ENCODE data around the gene MEAF6.
A peak's percentile ranks its signal among the peaks of the same experiment; 100 is the strongest.

- TF ChIP-seq CTCF (IDR thresholded peaks at IDR 0.05; ENCODE audit: insufficient read depth, low read length, poor library complexity, severe bottlenecking), result peak; percentile 61
- no peak for TF ChIP-seq EZH2phosphoT487 (conservative IDR thresholded peaks at IDR 0.05; ENCODE audit: low read length)
Measured at GRCh38 chr1:37561133-37562132, 46.9 kb upstream of the MEAF6 start.
